Fibroblast of upper back skin (primary cell): ENCODE data around the gene DTD1.

Experiments used
- DNase-seq: peaks from one replicate; pipeline ENCODE4 v3.0.0-alpha.2; 2013

Gene DTD1

DNA sequence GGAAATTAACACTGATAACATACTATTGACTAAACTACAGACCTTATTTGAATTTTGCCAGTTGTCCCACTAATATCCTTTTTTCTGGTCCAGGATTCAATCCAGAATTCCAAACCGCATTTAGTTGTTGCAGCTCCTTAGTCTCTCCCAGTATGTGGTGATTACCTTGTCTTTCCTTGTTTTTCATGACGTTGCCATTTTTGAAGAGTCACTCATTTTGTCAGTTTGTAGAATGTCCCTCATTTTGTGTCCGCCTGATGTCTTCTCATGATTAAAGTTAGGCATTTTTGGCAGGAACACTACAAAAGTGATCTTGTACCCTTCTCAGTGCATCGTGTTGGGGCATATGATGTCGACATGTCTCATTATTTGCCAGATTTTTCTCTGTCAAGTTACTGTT lies 33.1 kb downstream of the DTD1 start:
- DNase-seq = no peak

DNA sequence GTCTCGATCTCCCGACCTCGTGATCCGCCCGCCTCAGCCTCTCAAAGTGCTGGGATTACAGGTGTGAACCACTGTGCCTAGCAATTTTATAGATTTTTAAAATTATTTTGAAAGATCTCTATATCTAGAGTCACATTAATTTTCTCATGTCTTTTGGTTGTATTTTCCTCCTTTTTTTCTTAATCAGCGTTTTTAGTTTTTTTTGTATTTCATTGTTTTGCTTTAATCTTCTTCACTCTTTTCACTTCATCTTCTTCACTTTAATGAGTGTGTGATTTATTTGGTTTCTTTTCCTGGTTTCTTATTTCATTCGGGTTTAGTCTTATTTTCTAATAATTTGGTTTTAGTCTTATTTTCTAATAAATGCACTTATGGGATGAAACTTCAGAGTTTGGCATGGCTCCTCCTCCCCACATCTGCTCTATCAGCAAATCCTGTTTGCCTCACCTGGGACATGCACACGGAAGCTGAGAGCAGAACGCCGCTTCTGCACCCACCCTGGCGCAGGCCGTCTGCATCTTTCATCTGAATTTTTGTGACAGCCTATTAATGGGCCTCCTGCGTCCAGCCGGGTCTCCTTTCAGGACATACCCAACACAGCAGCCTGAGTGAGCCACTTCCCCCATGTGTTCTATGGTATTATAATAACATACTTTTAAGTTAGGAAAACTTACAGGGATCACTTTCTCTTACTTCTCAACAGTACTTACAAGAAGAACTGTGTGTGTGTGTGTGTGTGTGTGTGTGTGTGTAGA lies 35.5 kb downstream of the DTD1 start:
- DNase-seq = no peak

DNA sequence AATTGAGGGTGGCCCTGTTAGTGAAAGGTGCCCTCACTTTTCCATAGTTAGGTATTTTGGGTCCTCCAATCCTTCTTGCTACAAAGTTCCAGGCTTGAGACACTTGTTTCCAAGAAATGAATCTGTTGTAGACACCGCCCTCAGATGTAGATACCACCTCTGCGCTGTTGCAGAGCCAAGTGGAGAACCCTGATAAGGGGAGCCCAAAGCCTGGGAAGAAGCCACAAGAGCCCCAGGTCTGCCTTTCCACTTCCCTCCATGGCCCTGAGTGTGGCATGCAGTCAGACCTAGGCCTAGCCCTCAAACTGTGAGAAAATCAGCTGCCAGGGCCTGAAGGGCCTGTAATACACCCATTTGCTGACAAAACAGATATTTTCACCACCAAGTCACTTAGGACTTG lies 37.1 kb downstream of the DTD1 start:
- no peak for DNase-seq

DNA sequence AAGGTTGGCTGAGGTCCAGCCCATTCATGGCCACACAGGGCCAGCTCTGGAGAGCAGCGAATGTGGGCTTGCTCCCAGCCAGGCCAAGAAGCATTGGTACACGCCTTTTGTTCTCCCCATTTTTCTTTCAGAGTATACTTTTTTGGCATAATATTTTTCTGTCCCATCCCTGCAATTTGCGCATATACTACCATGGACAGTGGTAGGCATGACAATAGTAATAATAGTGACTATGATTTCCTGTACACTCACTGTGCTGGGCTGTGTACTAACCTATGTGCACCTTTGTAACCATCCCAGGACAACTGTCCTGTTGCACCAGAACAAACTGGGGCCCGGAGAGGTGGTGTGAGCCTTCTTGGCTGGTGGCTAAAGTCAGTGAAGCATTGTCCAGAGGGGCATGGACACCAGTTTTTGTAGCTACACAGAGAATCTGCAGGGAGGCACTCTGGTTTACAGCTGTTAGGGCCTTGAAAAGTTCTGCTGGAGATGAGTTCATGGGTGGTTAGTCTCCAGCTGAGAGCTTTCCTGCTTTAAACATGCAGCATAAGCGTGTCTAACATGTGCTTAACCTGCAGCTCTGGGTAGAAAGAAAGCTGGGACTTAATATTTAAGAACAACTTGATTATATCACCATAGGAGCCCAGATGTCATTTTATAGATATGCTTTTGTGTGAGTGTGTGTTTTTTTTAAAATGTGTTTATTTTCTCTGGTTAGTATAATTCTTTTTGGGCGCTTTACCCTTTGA lies 38.2 kb downstream of the DTD1 start:
- no peak for DNase-seq

DNA sequence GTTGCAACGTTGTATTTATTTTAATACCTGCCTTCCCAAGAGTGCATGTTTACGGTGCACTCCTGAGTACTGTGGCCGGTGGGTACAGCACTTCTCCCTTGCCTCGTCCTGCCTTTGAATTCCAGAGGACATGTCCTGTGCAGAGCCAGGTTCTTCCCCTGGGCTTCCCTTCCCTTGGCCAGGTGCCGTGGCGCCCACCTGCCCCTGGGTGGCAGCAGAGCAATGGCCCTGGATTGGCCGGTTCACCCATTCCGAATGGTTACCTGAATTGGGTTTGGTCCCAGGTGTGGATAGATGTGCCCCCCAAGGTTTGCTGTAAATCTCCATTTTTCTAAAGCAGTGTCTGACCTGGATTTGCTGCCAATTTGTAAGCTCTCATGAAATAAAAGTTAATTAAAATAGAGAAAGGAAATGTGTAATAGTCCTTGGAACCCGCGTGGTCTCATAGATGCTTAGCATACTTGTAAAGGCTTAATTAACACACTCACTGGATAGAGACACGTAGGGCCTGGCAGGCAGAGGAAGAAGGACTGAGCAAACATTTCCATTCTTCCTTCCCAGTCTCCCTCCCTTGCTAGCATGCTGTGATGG lies 40.6 kb downstream of the DTD1 start:
- DNase-seq = no peak

DNA sequence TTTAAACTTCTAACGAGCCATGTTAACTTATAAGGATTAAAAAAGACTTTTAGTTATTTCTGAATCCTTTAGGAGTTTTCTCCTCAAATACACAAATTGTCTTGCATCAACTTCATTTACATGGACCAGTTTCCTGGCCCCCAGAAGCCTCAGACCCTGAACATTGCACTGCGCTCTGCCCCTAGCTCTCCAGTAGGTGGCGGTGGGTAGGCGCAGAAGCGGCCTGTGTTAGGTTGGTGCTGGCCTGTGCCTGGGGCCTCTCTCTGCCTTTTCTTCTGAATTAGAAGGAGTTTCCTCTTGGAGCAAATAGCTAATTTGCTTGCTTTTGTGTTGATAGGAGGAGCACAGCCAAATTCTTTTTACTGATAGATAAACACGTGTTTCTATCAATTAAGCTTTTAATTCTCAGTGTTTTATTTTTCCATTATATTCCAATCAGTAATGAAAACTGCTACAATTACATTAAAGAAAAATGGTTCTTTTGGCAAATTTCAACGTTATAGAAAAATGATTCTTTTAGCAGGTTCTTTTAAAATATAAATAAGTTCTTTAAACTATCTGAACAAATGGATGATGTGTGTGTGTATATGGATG lies 44.4 kb downstream of the DTD1 start:
- DNase-seq = peak; percentile 57

DNA sequence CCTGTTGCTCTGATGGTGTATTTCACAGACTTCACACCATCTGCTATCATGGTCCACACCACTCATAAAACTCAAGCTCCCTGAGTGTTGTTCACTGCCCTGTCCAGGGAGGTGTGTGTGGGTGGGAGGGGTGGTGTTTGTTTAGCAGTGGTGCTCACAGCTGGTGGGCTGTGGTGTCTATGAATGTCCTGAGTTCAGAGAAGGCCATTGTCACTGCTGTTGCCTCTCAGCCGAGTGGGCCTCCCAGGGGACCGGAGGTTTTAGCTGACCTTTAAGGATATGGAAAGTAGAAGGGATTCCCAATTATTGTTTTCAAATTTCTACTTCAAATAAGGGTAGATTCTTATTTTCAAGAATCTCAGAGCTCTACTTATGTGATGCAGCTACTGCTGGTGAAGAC lies 45.6 kb downstream of the DTD1 start:
- no peak for DNase-seq

DNA sequence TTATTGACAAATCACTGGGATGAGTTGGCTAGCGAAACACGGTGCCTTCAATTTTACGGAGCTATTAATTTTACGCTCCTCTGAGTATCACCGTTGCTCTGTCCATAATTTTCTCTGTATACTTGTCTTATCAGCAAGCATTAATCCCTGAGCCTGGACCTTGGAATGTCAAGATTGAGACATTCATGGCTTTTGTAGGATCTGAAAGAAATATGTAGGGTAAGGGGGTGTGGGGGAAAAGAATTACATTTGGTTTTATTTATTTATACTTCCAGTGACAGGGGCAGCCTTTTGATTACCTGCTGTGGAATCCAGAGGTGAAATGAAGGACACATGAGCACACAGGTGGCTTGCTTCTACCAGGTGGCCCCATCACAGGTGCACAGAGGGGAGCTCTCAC lies 46.6 kb downstream of the DTD1 start:
- DNase-seq = no peak

DNA sequence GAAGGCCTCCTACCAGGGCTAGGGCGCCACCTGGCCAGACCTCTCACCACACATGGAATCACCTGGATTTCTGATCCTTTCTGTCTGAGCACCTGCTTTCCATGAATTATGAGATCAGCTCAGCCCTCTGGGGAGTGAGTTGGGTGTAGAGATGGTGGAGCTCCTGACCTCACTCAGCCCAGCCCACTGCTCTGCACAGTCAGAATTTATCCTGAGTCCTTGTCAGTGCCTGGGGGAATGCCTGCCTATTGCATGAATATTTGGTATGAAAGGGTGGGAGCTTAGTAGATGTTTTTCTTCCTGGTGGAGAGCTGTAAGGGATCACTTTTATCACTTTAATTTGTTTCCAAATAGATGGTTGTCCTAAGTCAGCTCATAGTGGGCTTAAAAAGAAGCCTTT lies 47.5 kb downstream of the DTD1 start:
- no peak for DNase-seq

DNA sequence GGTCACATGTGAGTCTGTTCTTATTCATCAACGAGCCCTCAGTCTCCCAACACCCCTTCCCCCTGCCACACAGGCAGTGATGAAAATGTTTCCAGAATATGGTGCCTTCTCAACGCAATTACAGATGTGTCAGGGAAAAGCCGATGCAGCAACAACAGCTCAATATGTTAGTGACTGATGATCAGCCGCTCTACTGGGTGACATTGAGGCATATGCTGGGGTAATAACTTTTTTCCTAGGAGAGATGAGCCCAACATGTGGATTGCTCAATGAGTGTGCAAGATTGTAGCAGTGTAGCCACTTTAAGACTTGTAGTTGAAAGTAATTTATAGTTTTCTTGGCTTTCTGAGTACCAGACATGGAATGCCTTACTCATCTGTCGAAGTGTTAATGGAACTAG lies 49.4 kb downstream of the DTD1 start:
- peak; percentile 53 for DNase-seq

DNA sequence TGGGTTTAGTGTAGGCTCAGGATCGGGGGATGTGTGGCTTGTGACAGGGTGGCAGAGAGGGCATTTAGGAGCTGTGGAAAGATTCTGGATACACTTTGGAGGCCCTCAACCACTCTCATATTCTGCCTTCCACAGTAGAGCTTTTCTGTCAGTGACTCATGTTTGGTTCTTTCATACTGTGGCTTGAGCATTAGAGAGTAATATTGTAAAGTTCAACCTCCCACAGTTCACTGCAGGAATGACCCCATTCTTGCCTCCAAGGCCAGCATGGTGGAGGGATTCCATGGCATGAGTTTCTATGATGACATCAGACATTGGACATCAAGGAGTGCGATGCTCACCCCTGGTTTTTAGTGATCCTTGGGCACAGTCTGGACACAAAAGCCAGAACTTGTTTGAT lies 50.9 kb downstream of the DTD1 start:
- DNase-seq = peak; percentile 16

DNA sequence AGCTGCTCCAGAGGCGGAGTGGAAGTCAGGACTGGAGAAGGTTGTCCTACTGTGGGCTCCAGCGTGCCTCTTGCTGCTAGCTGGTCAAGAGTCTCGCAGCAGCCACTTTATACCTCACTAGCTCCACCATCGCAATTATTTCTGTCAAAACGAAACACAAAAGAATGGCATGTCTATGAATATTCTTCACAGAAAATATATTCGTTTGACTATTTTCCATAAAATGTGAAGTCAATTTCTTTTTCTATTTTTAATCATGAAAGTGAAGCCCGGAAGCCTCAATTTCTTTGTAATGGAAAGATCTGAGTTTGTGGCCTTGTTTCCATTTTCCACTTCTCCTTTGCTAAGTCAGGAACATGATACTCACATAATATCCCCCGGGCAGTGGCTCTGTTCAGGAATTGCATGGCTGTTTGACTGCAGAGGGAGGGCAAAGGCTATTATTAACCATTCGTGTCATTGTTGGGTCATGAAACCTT lies 51.7 kb downstream of the DTD1 start:
- no peak for DNase-seq

DNA sequence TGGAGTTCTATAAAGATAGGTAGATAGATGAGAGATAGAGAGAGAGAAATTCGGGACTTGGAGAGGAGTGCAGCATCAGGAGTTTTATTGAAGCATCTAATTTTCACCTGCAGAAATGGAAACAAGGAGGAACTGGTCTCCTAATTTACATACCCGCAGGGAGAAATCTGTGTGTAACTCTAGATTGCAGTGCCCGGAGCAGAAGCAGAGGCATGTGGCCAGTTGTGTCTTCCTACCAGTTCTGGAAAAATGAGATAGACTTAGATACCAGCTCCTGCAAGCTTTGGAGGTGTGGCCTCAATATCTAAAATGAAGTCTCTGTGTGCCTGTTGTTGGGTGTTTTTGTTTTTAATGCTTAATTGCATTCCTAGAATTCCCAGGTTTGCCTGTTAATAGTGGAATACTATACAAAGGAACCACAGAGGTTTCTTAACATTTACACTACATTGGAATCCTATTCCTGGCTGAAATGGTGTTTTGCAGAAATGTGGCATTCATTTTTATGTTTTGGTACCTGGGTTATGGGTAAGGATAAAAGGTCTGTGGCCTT lies 57.4 kb downstream of the DTD1 start:
- DNase-seq = no peak

DNA sequence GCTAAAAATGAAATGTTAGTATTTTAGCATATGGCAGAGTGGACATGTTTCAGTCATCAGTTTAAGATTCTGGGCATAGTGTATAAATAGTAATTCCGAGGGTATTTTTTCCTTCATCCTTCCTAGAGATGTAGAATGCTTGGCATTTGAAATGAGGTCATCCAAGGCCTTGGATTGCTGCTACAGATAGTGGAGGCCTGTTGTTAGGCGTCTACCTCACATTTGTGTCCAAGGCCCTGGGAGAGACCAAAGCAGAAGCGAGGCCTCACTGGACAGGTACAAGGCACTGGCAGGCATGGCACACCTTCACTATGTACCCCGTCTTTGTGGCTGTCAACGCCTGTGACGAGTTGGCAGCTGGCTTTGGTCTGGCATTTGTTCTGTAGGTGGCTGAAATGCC lies 58.0 kb downstream of the DTD1 start:
- DNase-seq = no peak

DNA sequence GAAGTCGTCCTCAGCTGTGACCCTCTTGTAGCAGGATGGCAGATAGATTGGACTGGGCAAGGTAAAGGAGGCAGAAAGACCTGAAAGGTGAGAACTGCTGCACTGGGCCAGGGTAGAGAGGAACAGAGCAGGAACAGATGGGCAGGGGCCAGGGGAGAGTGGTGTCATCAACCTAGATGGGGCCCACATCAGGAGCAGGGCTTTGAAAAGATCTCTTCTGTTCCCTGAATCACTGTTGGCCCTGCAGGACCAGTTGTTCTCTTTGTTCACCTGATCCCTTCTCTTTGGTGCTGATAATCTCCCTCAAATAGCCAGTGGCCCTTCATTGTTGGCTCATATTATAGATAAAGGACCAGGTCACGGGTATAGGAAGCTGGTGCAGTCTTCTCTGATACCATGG lies 59.9 kb downstream of the DTD1 start:
- no peak for DNase-seq

DNA sequence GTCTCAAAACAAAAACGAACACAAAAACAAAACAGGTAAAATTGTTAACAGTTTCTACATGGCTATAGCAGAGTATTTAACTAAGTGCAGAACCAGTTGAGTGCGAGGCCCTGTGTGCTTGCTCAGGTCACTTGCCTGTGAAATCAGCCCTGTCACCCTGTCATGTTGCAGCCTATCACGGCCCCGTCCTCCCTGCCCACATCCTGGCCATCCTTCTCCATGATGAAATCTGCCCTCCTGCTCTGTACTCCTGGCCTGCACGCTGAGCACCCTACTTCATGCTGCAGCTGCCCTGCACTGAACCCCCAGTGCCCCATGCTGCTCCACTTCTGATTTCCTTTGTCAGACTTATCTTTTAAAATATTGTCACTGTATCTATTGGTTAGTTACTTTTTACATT lies 62.4 kb downstream of the DTD1 start:
- no peak for DNase-seq

DNA sequence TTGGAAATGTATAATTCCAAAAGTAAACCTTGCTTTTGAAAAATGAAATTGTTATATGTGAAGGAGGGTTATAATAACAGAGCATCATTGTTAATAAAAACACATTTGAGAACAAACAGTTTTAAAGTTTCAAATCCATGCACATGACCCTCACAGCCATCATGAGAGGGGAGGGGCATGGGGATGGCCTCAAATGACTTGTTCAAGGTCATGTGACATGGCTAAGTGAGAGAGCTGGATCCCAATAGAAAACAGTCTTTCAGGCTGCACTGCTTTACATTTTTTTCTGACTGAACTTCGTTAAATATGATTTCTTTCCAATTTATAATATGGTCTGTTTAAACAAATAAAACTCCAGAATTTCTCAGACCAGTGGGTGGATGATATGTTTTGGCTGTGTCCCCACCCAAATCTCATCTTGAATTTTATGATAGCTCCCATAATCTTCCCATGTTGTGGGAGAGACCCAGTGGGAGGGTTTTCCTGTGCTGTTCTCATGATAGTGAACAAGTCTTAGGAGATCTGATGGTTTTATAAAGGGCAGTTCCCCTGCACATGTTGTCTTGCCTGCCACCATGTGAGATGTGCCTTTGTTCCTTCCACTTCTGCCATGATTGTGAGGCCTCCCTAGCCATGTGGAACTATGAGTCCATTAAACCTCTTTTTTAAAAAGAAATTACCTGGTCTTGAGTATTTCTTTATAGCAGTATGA lies 66.0 kb downstream of the DTD1 start:
- no peak for DNase-seq

DNA sequence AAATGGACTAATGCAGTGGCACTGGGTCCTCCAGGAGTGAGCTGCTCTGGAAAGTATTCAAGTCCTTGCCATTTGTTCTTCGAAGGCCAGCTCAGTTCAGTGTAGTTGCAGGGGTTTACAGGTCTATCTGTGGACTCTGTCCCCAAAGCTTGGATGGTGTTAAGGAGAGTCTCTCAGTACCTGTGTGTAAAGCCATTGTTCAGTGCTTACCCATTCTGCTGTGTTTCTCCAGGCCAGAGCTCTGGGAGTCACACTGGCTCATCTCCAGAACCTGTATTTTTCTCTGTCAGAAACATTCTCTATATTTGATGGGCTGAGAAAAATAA lies 66.6 kb downstream of the DTD1 start:
- DNase-seq = no peak

DNA sequence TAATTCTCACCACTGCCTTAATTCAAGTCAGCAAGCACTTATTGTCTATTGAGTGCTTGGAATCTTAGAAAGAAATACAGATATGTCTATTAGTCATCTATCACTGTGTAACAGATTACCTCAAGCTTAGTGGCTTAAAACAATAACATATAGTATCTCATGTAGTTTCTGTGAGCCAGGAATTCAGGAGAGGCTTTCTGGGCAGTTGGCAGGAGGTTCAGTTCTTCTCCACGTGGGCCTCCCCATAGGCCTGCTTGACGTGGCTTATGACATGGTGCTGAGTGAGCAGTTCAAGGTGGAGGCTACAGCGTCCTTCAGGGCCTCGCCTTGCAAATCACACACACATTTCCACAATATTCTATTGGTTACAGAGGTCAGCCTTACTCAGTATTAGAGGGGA lies 69.7 kb downstream of the DTD1 start:
- peak; percentile 61 for DNase-seq

DNA sequence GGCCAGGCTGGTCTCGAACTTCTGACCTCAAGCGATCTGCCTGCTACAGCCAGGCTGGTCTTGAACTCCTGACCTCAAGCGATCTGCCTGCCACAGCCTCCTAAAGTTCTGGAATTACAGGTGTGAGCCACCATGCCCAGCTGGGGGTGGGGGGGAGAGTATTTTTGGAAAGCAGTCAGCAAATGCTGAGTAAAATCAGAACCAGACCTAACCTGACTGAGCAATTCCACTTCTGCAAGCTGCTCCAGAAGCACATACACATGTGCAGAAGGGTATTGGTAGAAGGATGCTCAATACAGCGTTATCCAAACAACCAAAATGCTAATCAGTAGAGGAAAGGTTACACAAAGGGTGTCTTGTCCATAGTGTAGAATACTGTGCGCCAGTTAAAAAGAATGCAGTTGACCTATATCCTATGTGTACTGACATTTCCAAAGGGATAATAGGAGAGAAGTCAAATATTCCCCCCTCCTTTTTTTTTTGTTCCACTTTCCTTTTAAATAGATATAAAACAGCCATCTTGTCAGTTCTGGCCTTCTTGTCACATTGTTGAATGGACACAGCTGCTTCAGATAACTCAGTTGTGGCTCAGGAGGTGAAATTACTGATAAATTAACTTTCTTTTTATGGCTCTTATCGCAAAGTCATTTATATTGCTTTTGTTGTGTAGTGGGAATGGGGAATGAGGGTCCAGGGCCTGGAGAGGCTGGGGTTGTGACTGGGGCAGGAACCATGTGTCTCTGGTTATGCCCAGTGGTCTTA lies 74.6 kb downstream of the DTD1 start:
- no peak for DNase-seq

DNA sequence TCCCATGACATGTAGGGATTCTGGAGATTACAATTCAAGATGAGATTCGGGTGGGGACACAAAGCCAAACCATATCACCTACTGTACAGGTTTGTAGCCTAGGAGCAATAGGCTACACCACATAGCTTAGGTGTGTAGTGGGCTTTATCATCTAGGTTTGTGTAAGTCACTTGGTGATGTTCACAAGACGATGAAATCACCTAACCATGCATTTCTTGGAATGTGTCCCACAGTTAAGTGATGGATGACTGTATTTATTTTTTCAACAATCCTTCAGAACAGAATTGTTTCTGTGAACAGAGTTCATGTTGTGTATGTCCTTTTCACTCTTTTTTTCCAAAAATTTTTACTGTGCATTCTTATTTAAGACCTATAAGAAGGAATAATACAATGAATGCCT lies 76.1 kb downstream of the DTD1 start:
- DNase-seq = peak; percentile 44

DNA sequence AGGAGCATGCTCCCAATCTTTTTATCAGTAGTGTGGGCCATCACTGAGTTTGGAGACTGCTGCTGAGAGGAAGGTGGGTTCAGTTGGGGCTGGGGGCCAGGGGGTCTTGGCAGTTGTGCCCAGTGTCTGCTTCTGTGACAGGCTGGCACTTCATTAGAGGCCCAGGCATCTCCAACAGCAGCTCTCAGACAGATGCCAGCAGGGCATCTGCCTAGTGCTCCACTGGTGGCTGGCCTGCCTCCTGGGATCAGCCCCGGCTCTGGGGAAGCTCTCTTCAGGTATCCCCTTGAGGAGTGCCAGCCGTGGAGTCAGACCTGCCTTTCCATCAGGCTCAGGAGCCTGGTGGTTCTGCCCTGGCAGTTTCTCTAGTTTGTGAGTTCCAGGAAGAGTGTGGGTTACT lies 77.3 kb downstream of the DTD1 start:
- DNase-seq = no peak
